Uterus (tissue), 2 donors: ENCODE measurements around the gene DVL1.

ENCODE experiments used
- POLR2A ChIP-seq, 2 donors: fragments of 450-650 bp; IDR thresholded peaks; one replicate each; pipeline ENCODE4 v1.6.1; 2016; ENCODE audit warnings: antibody characterized with exemption in 2 of 2, mild to moderate bottlenecking in 1 of 2, moderate library complexity in 1 of 2
- TF ChIP-seq, protein P1 (sequence below), 4 experiments: fragments of 200-600 bp in 2 of 4; fragments of 450-650 bp in 2 of 4; sonication (generic) in 2 of 4; IDR thresholded peaks; one replicate each; pipeline ENCODE4 v1.5.1; 2016 to 2019; ENCODE audit warnings: antibody characterized with exemption in 4 of 4, mild to moderate bottlenecking in 2 of 4, moderate library complexity in 1 of 4

GRCh38 chr1:1387098-1388077 is 38.2 kb upstream of the DVL1 start:
- TF ChIP-seq POLR2A (IDR thresholded peaks at IDR 0.05), result no peak
- TF ChIP-seq, protein P1, sequence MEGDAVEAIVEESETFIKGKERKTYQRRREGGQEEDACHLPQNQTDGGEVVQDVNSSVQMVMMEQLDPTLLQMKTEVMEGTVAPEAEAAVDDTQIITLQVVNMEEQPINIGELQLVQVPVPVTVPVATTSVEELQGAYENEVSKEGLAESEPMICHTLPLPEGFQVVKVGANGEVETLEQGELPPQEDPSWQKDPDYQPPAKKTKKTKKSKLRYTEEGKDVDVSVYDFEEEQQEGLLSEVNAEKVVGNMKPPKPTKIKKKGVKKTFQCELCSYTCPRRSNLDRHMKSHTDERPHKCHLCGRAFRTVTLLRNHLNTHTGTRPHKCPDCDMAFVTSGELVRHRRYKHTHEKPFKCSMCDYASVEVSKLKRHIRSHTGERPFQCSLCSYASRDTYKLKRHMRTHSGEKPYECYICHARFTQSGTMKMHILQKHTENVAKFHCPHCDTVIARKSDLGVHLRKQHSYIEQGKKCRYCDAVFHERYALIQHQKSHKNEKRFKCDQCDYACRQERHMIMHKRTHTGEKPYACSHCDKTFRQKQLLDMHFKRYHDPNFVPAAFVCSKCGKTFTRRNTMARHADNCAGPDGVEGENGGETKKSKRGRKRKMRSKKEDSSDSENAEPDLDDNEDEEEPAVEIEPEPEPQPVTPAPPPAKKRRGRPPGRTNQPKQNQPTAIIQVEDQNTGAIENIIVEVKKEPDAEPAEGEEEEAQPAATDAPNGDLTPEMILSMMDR (IDR thresholded peaks at IDR 0.05), result no peak
